Liver (tissue), 9 donors: Measurements from ENCODE around the gene NUTF2. TPM values are rescaled to one million over a fixed set of nuclear protein-coding genes. Genes with fewer than 3 reads are reported as not detected.

Experiments
- DNase-seq: peaks from one replicate; pipeline ENCODE4 v3.0.0-alpha.2; 2017; ENCODE audit warnings: low spot score
- H3K27ac ChIP-seq, 2 donors: one replicate each; pipeline ENCODE4 v1.7.0; 2013; ENCODE audit warnings: inconsistent platforms in 2 of 2, low read length in 2 of 2, control low read depth in 1 of 2, low read depth in 1 of 2, mild to moderate bottlenecking in 1 of 2
- H3K27me3 ChIP-seq, 4 donors: one replicate each; pipeline versions ENCODE4 v1.6.1 to v1.7.0; 2013; ENCODE audit warnings: low read length in 3 of 4, inconsistent platforms in 1 of 4, mild to moderate bottlenecking in 1 of 4, moderate library complexity in 1 of 4; ENCODE audit not compliant: control insufficient read depth in 4 of 4, insufficient read depth in 4 of 4
- H3K36me3 ChIP-seq, 4 donors: one replicate each; pipeline versions ENCODE4 v1.6.1 to v1.7.0; 2013; ENCODE audit warnings: low read length in 3 of 4, mild to moderate bottlenecking in 3 of 4, low read depth in 1 of 4, moderate library complexity in 1 of 4; ENCODE audit not compliant: control insufficient read depth in 4 of 4, insufficient read depth in 3 of 4
- H3K4me1 ChIP-seq, 4 donors: one replicate each; pipeline versions ENCODE4 v1.6.1 to v1.7.0; 2013; ENCODE audit warnings: low read length in 3 of 4, mild to moderate bottlenecking in 3 of 4, moderate library complexity in 1 of 4; ENCODE audit not compliant: control insufficient read depth in 4 of 4, insufficient read depth in 4 of 4
- H3K4me3 ChIP-seq, 3 donors: one replicate each; pipeline versions ENCODE4 v1.6.1 to v1.7.0; 2013; ENCODE audit warnings: low read length in 3 of 3, control low read depth in 1 of 3, low read depth in 1 of 3, mild to moderate bottlenecking in 1 of 3
- H3K9ac ChIP-seq, 2 donors: one replicate each; pipeline ENCODE4 v1.7.0; 2013; ENCODE audit warnings: low read length in 2 of 2, mild to moderate bottlenecking in 2 of 2, moderate library complexity in 2 of 2, control low read depth in 1 of 2, low read depth in 1 of 2
- H3K9me3 ChIP-seq, 4 donors: one replicate each; pipeline versions ENCODE4 v1.6.1 to v1.7.0; 2013; ENCODE audit warnings: low read length in 3 of 4; ENCODE audit not compliant: control insufficient read depth in 4 of 4
- EGR1 ChIP-seq, 2 donors: IDR thresholded peaks; 2 replicates each; pipeline ENCODE4 v1.6.1; 2016 to 2018; ENCODE audit warnings: antibody characterized with exemption in 2 of 2, low read depth in 2 of 2
- FOXA2 ChIP-seq: IDR thresholded peaks from 2 replicates; pipeline ENCODE4 v1.6.1; 2016; ENCODE audit warnings: antibody characterized with exemption
- HNF4A ChIP-seq, 2 donors: conservative IDR thresholded peaks; 2 replicates each; pipeline ENCODE4 v1.6.1; 2016; ENCODE audit warnings: antibody characterized with exemption in 2 of 2, mild to moderate bottlenecking in 2 of 2
- HNF4G ChIP-seq: IDR thresholded peaks from 2 replicates; pipeline ENCODE4 v1.6.1; 2016; ENCODE audit warnings: antibody characterized with exemption
- NR2F2 ChIP-seq: IDR thresholded peaks from 2 replicates; pipeline ENCODE4 v1.6.1; 2016; ENCODE audit warnings: antibody characterized with exemption
- RAD21 ChIP-seq, 2 donors: IDR thresholded peaks; 2 replicates each; pipeline ENCODE4 v1.6.1; 2016; ENCODE audit warnings: antibody characterized with exemption in 2 of 2, mild to moderate bottlenecking in 2 of 2
- RXRA ChIP-seq, 2 donors: IDR thresholded peaks; 2 replicates each; pipeline ENCODE4 v1.6.1; 2017 to 2018; ENCODE audit warnings: antibody characterized with exemption in 2 of 2, mild to moderate bottlenecking in 1 of 2
- SP1 ChIP-seq: IDR thresholded peaks from 2 replicates; pipeline ENCODE4 v1.6.1; 2018; ENCODE audit warnings: antibody characterized with exemption, mild to moderate bottlenecking
- TAF1 ChIP-seq: conservative IDR thresholded peaks from 2 replicates; pipeline ENCODE4 v1.6.1; 2016; ENCODE audit warnings: antibody characterized with exemption, mild to moderate bottlenecking
- YY1 ChIP-seq: IDR thresholded peaks from 2 replicates; pipeline ENCODE4 v1.6.1; 2016; ENCODE audit warnings: antibody characterized with exemption, mild to moderate bottlenecking
- WGBS: extraction: QIAGEN DNeasy Blood & Tissue Kit; methylation state at CpG from one replicate; pipeline ENCODE4 v1.1.7; 2013; 5-methylcytosine and 5-hydroxymethylcytosine counted together
- polyA plus RNA-seq, 2 donors: library from polyadenylated mRNA; stranded (reverse) in 1 of 2; unstranded in 1 of 2; fragments of 200-250 nt in 1 of 2; fragments of >200 nt in 1 of 2; fragmentation: Nextera tagmentation in 1 of 2; extraction: Ambion mirVana in 1 of 2; gene quantifications; one replicate each; pipeline versions ENCODE4 v1.2.1 to v1.2.3, GENCODE V29; 2013 to 2015
- total RNA-seq, 2 donors: library from RNA; depleted of rRNA; stranded (reverse); fragments of >200 nt; gene quantifications; one replicate each; pipeline ENCODE4 v1.2.3, GENCODE V29; 2014
- TF ChIP-seq, protein P1 (sequence below): IDR thresholded peaks from 2 replicates; pipeline ENCODE4 v1.6.1; 2016; ENCODE audit warnings: antibody characterized with exemption
- TF ChIP-seq, protein P2 (sequence below): IDR thresholded peaks from 2 replicates; pipeline ENCODE4 v1.6.1; 2016; ENCODE audit warnings: antibody characterized with exemption
- TF ChIP-seq, protein P3 (sequence below): IDR thresholded peaks from 2 replicates; pipeline ENCODE4 v1.6.1; 2016; ENCODE audit warnings: antibody characterized with exemption
- TF ChIP-seq, protein P4 (sequence below): IDR thresholded peaks from 2 replicates; pipeline ENCODE4 v1.6.1; 2016; ENCODE audit warnings: antibody characterized with exemption, mild to moderate bottlenecking
- donor health status: healthy.
- donor health status: healthy.
- donor health status: healthy.
- donor health status: healthy.
- donor health status: healthy.

Gene NUTF2
- total and polyA plus RNA-seq, 4 donors = 27.4 to 69.5 (median 54.8) TPM

DNA sequence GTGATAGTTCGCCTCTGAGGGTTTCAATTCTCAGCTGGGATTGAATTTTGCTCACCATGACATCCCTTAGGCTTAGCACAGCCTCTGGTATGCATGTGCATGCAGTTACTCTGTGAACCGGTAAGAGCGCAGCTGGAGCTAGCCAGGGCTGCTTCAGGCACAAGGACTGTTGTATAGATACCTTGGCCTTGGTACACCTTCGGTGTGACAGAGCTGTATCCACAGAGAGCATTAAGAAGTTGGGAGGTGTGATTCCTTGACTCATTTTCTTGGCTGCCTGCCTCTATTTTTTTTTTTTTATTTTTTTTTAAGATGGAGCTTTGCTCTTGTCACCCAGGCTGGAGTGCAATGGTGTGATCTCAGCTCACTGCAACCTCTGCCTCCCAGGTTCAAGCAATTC, 2.2 kb upstream of the NUTF2 start:
- no peak overlapping the region for H3K4me3 ChIP-seq
- no peak for TF ChIP-seq YY1
- no peak for TF ChIP-seq HNF4G
- no peak for TF ChIP-seq TAF1
- no peak for TF ChIP-seq FOXA2
- TF ChIP-seq EGR1 (IDR thresholded peaks at IDR 0.05; ENCODE audit: low read depth in 2 of 2) = no peak
- TF ChIP-seq SP1 = no peak
- TF ChIP-seq, protein P1, sequence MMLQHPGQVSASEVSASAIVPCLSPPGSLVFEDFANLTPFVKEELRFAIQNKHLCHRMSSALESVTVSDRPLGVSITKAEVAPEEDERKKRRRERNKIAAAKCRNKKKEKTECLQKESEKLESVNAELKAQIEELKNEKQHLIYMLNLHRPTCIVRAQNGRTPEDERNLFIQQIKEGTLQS = no peak
- TF ChIP-seq, protein P2, sequence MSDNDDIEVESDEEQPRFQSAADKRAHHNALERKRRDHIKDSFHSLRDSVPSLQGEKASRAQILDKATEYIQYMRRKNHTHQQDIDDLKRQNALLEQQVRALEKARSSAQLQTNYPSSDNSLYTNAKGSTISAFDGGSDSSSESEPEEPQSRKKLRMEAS = no peak
- no peak for TF ChIP-seq RXRA (IDR thresholded peaks at IDR 0.05)
- H3K9ac ChIP-seq = no peak overlapping the region
- 89% methylated on average over 4 of the region's 4 CpGs for WGBS
- H3K4me1 ChIP-seq = peaks cover 14 to 54% (median 42%) of the 10 kb centered on the region in 4 donors
- H3K9me3 ChIP-seq = no peaks in the 10 kb centered on the region
- DNase-seq = no peak
- no peaks in the 10 kb centered on the region for H3K36me3 ChIP-seq
- no peak overlapping the region for H3K27ac ChIP-seq
- no peaks in the 10 kb centered on the region for H3K27me3 ChIP-seq

DNA sequence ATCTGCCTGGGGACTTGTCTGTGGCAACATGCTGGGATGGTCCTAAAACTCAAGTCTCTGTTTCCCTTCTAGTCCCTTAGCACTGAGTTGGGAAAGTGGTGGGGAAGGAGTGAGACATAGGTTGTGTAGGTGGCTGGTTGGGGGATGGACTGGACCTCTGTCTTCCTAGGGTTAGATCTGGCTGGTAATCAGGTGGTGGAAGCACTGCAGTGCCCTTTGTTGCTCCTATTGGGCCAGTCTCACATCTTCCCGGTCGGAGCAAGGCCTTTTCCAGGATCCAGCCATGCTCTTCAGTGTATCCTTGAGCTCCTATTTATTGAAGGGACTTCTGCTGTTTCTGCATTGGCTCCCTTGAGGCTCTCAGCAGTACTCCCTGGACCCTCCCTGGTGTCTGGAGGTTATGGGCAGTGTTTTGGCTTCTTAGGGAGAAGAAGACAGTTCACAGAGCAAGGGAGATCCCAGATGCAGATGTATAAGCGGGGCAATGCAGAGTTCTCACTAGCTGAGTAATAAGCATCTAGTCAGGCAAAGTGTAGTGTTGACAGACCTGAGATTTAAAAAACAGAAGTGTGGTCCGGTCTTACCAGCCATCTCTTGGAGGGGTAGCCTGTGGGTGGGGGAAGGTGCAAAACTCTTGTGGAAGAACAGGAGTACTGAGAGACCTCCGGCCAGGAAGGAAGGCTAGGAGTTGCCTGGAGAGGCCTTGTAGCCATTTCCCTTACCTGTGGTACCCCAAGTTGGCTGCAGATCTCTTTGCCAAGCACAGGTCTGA, 1.3 kb upstream of the NUTF2 start:
- peaks cover 14 to 54% (median 42%) of the 10 kb centered on the region in 4 donors for H3K4me1 ChIP-seq
- no peaks in the 10 kb centered on the region for H3K27me3 ChIP-seq
- TF ChIP-seq RAD21 (IDR thresholded peaks at IDR 0.05) (no peak), SP1 (no peak), HNF4A (conservative IDR thresholded peaks at IDR 0.05) (no peak), EGR1 (IDR thresholded peaks at IDR 0.05; ENCODE audit: low read depth in 2 of 2) (no peak), TAF1 (no peak), NR2F2 (no peak)
- TF ChIP-seq, protein P3, sequence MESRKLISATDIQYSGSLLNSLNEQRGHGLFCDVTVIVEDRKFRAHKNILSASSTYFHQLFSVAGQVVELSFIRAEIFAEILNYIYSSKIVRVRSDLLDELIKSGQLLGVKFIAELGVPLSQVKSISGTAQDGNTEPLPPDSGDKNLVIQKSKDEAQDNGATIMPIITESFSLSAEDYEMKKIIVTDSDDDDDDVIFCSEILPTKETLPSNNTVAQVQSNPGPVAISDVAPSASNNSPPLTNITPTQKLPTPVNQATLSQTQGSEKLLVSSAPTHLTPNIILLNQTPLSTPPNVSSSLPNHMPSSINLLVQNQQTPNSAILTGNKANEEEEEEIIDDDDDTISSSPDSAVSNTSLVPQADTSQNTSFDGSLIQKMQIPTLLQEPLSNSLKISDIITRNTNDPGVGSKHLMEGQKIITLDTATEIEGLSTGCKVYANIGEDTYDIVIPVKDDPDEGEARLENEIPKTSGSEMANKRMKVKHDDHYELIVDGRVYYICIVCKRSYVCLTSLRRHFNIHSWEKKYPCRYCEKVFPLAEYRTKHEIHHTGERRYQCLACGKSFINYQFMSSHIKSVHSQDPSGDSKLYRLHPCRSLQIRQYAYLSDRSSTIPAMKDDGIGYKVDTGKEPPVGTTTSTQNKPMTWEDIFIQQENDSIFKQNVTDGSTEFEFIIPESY = no peak
- TF ChIP-seq, protein P4, sequence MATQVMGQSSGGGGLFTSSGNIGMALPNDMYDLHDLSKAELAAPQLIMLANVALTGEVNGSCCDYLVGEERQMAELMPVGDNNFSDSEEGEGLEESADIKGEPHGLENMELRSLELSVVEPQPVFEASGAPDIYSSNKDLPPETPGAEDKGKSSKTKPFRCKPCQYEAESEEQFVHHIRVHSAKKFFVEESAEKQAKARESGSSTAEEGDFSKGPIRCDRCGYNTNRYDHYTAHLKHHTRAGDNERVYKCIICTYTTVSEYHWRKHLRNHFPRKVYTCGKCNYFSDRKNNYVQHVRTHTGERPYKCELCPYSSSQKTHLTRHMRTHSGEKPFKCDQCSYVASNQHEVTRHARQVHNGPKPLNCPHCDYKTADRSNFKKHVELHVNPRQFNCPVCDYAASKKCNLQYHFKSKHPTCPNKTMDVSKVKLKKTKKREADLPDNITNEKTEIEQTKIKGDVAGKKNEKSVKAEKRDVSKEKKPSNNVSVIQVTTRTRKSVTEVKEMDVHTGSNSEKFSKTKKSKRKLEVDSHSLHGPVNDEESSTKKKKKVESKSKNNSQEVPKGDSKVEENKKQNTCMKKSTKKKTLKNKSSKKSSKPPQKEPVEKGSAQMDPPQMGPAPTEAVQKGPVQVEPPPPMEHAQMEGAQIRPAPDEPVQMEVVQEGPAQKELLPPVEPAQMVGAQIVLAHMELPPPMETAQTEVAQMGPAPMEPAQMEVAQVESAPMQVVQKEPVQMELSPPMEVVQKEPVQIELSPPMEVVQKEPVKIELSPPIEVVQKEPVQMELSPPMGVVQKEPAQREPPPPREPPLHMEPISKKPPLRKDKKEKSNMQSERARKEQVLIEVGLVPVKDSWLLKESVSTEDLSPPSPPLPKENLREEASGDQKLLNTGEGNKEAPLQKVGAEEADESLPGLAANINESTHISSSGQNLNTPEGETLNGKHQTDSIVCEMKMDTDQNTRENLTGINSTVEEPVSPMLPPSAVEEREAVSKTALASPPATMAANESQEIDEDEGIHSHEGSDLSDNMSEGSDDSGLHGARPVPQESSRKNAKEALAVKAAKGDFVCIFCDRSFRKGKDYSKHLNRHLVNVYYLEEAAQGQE = no peak
- H3K9me3 ChIP-seq = no peaks in the 10 kb centered on the region
- H3K36me3 ChIP-seq = no peaks in the 10 kb centered on the region
- H3K4me3 ChIP-seq = peak overlapping the region; percentile 60 to 84 (median 80)
- 82% methylated on average over 5 of the region's 5 CpGs for WGBS
- peak overlapping the region; percentile 80 to 81 for H3K9ac ChIP-seq
- peak overlapping the region; percentile 89 to 97 for H3K27ac ChIP-seq
- DNase-seq = no peak
